ENCODE data around the gene PFKM. TPM values are rescaled to one million over a fixed set of nuclear protein-coding genes. Genes with fewer than 3 reads are reported as not detected.

The PFKM gene
- polyA plus RNA-seq (2014; cell fraction: cytosol; rRNA removed), result 112 and 127 TPM in 2 replicates
- polyA plus RNA-seq (2014; cell fraction: nucleus; rRNA removed), result 119 and 145 TPM in 2 replicates

GRCh38 chr12:48119078-48119833, at the start of gene PFKM:
Gene PFKM (plus strand): TSS chr12:48119364. CDS start chr12:48122775, 3,411 bp downstream.
- peak; percentile 96 for DNase-seq (ENCODE audit: low spot score)

- DNase-seq (ENCODE audit: low spot score), result no peak
These were observed 49.1 kb upstream of the PFKM start for GRCh38 chr12:48070033-48070432.

- no peak for DNase-seq (ENCODE audit: low spot score)
These were observed 48.4 kb upstream of the PFKM start for GRCh38 chr12:48070731-48071130.

GRCh38 chr12:48071808-48072207, 47.4 kb upstream of the PFKM start:
- no peak for DNase-seq (ENCODE audit: low spot score)

GRCh38 chr12:48072266-48072665, 46.9 kb upstream of the PFKM start:
- no peak for DNase-seq (ENCODE audit: low spot score)

GRCh38 chr12:48074266-48074665, 44.9 kb upstream of the PFKM start:
- DNase-seq (ENCODE audit: low spot score), result no peak

GRCh38 chr12:48075832-48076231, 43.3 kb upstream of the PFKM start:
- DNase-seq (ENCODE audit: low spot score), result no peak

GRCh38 chr12:48077111-48077510, 42.1 kb upstream of the PFKM start:
- no peak for DNase-seq (ENCODE audit: low spot score)

GRCh38 chr12:48078901-48079300, 40.3 kb upstream of the PFKM start:
- no peak for DNase-seq (ENCODE audit: low spot score)

- DNase-seq (ENCODE audit: low spot score), result no peak
These were observed 38.9 kb upstream of the PFKM start for GRCh38 chr12:48080285-48080684.

- no peak for DNase-seq (ENCODE audit: low spot score)
These were observed 38.3 kb upstream of the PFKM start for GRCh38 chr12:48080821-48081220.

GRCh38 chr12:48084066-48084465, 35.1 kb upstream of the PFKM start:
- no peak for DNase-seq (ENCODE audit: low spot score)

GRCh38 chr12:48084841-48085460, 34.2 kb upstream of the PFKM start:
- DNase-seq (ENCODE audit: low spot score), result no peak

GRCh38 chr12:48086327-48086726, 32.8 kb upstream of the PFKM start:
- no peak for DNase-seq (ENCODE audit: low spot score)

GRCh38 chr12:48092611-48093010, 26.6 kb upstream of the PFKM start:
- DNase-seq (ENCODE audit: low spot score), result no peak

- no peak for DNase-seq (ENCODE audit: low spot score)
These were observed 14.6 kb upstream of the PFKM start for GRCh38 chr12:48104531-48104930.

GRCh38 chr12:48105321-48105866, 13.8 kb upstream of the PFKM start:
- DNase-seq (ENCODE audit: low spot score), result no peak

GRCh38 chr12:48105867-48106680, 13.1 kb upstream of the PFKM start, which contains the start of gene SENP1:
Gene SENP1 (minus strand): TSS chr12:48106079. CDS start chr12:48101472, 4,607 bp downstream.
- DNase-seq (ENCODE audit: low spot score), result peak; percentile 85

- DNase-seq (ENCODE audit: low spot score), result no peak
These were observed 12.2 kb upstream of the PFKM start for GRCh38 chr12:48106681-48107613.

GRCh38 chr12:48109424-48109823, 9.7 kb upstream of the PFKM start:
- DNase-seq (ENCODE audit: low spot score), result no peak

Data from SK-N-DZ (cell line).